ENCODE data around the gene TSTD1. TPM values are rescaled to one million over a fixed set of nuclear protein-coding genes. Genes with fewer than 3 reads are reported as not detected.

Gene TSTD1
- total and polyA plus RNA-seq, 12 donors, result 46.3 to 280 (median 93.3) TPM

- TF ChIP-seq POLR2A (IDR thresholded peaks at IDR 0.05) (no peak), CTCF (IDR thresholded peaks at IDR 0.05) (no peak)
- Histone ChIP-seq H3K36me3 (replicated peaks in 1 of 2) (peaks cover 0 to 26% of the 10 kb centered on the region in 2 donors), H3K27me3 (no peaks in the 10 kb centered on the region), H3K4me1 (replicated peaks in 1 of 2) (peaks cover 8 to 12% of the 10 kb centered on the region in 2 donors), H3K9me3 (replicated peaks in 1 of 3) (no peaks in the 10 kb centered on the region), H3K4me3 (no peak overlapping the region), H3K27ac (no peak overlapping the region)
- 79 to 91% (median 84%) methylated on average over 11 of the region's 11 CpGs for WGBS, 4 donors
- no peak for DNase-seq
- intact Hi-C loops (cut with DNase I), result loop anchor here in 1 of 2 donors (5.0 kb wide), 1 partner anchor 51 kb away; no protein-coding TSS in a partner anchor
Observed at GRCh38 chr1:161000736-161001480, 37.9 kb downstream of the TSTD1 start.

GRCh38 chr1:160999376-160999775, 39.4 kb downstream of the TSTD1 start:
- Histone ChIP-seq H3K4me1 (replicated peaks in 1 of 2) (peaks cover 8 to 12% of the 10 kb centered on the region in 2 donors), H3K27me3 (no peaks in the 10 kb centered on the region), H3K27ac (no peak overlapping the region), H3K9me3 (replicated peaks in 1 of 3) (no peaks in the 10 kb centered on the region), H3K36me3 (replicated peaks in 1 of 2) (peaks cover 0 to 26% of the 10 kb centered on the region in 2 donors), H3K4me3 (no peak overlapping the region)
- intact Hi-C loops (cut with DNase I), result no loop called here
- no peak for DNase-seq
- 84 to 94% (median 89%) methylated on average over 5 of the region's 5 CpGs for WGBS, 4 donors
- TF ChIP-seq CTCF (IDR thresholded peaks at IDR 0.05), result no peak

- 72 to 94% (median 79%) methylated on average over 1 of the region's 1 CpG for WGBS, 4 donors
Observed at GRCh38 chr1:160997323-160998038, 41.3 kb downstream of the TSTD1 start.

More at GRCh38 chr1:160997323-160998038, 41.3 kb downstream of the TSTD1 start:
- DNase-seq, result peak; percentile 69 to 90 (median 80)
- peak overlapping the region in 3 of 5 donors; percentile 2 to 52 (median 36) for H3K27ac ChIP-seq
- TF ChIP-seq CTCF (IDR thresholded peaks at IDR 0.05) (peak; percentile 57 to 82 (median 76)), POLR2A (IDR thresholded peaks at IDR 0.05) (no peak)
- intact Hi-C loops (cut with DNase I), result no loop called here
- peaks cover 0 to 26% of the 10 kb centered on the region in 2 donors for H3K36me3 ChIP-seq (replicated peaks in 1 of 2)
- H3K4me3 ChIP-seq, result no peak overlapping the region
- H3K27me3 ChIP-seq, result no peaks in the 10 kb centered on the region
- H3K9me3 ChIP-seq (replicated peaks in 1 of 3), result no peaks in the 10 kb centered on the region
- H3K4me1 ChIP-seq (replicated peaks in 1 of 2), result peaks cover 8 to 12% of the 10 kb centered on the region in 2 donors
